ENCODE data around the gene KRTAP5-9. TPM values are rescaled to one million over a fixed set of nuclear protein-coding genes. Genes with fewer than 3 reads are reported as not detected.
"Not testable (repeated sequence)": the region's sequence is repeated elsewhere in the genome, so short reads cannot be mapped to it uniquely, and the experiment has no call there.

Gene KRTAP5-9
- total RNA-seq, 1 donor = not detected

- Histone ChIP-seq H3K4me3 (ENCODE audit: low read length) (no peak overlapping the region), H3K27me3 (ENCODE audit: insufficient read depth, low read length) (no peaks in the 10 kb centered on the region)
Observed at GRCh38 chr11:71581826-71582225, 33.6 kb downstream of the KRTAP5-9 start.

DNA sequence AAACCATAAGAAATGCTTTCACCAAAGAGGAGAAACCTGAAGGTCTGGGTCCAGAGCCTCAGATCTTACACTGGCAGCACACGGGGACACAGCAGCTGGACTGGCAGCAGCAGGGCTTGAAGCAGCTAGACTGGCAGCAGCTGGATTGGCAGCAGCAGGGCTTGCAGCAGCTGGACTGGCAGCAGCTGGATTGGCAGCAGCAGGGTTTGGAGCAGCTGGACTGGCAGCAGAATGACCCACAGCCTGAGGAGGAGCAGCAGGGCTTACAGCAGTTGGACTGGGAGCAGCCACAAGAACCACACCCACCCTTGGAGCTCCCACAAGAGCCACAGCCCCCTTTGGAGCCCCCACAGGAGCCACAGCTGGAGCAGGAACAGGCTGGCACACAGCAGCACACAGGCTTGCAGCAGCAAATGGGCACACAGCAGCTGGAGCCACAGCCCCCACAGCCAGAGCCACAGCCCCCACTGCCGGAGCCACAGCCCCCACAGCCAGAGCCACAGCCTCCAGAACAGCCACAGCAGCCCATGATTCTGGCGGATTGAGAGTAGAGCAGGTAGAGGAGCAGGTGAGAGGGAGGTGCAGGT lies 34.2 kb downstream of the KRTAP5-9 start, which contains the start of gene KRTAP5-11:
Gene KRTAP5-11, minus strand, starts transcription at position 567 of the 587 bp plus-strand sequence. Its CDS starts 38 bp downstream, at position 529.
- no peaks in the 10 kb centered on the region for H3K4me1 ChIP-seq (ENCODE audit: insufficient read depth, low read length)
- H3K9me3 ChIP-seq (ENCODE audit: low read depth, low read length) = no peaks in the 10 kb centered on the region
- H3K4me3 ChIP-seq (ENCODE audit: low read length) = no peak within 1 kb of the TSS
- H3K27me3 ChIP-seq (ENCODE audit: insufficient read depth, low read length) = no peaks in the 10 kb centered on the region

More at GRCh38 chr11:71581826-71582225, 33.6 kb downstream of the KRTAP5-9 start:
- Histone ChIP-seq H3K9me3 (ENCODE audit: low read depth, low read length) (no peaks in the 10 kb centered on the region), H3K4me1 (ENCODE audit: insufficient read depth, low read length) (no peaks in the 10 kb centered on the region)

DNA sequence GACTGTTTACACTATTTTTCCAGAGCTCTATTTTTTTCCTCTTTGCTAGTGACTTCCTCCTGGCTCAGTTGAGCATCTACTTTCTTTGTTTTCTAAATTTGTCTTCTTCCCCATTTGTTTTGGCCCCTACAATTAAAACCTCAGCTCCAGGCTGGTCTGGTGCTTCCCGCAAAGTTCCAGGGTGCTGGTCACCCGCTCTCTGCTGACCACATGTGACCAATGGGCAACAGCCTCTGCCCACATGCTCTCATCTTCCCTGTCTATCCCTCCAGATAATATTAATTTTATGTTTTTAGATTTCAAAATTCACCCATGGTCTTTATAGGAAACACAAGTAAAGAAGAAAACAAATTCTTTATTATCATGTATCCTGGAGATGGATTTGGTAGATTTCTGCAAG lies 34.7 kb downstream of the KRTAP5-9 start:
- H3K9me3 ChIP-seq (ENCODE audit: low read depth, low read length); H3K27me3 ChIP-seq (ENCODE audit: insufficient read depth, low read length); H3K4me1 ChIP-seq (ENCODE audit: insufficient read depth, low read length); H3K4me3 ChIP-seq (ENCODE audit: low read length): not testable (repeated sequence)

GRCh38 chr11:71585673-71586072 lies 37.5 kb downstream of the KRTAP5-9 start:
- not testable (repeated sequence) for H3K4me3 ChIP-seq (ENCODE audit: low read length); H3K4me1 ChIP-seq (ENCODE audit: insufficient read depth, low read length); H3K27me3 ChIP-seq (ENCODE audit: insufficient read depth, low read length); H3K9me3 ChIP-seq (ENCODE audit: low read depth, low read length)

- H3K27me3 ChIP-seq (ENCODE audit: insufficient read depth, low read length); H3K9me3 ChIP-seq (ENCODE audit: low read depth, low read length); H3K4me3 ChIP-seq (ENCODE audit: low read length); H3K4me1 ChIP-seq (ENCODE audit: insufficient read depth, low read length): not testable (repeated sequence)
Observed at GRCh38 chr11:71588314-71588713, 40.1 kb downstream of the KRTAP5-9 start.

DNA sequence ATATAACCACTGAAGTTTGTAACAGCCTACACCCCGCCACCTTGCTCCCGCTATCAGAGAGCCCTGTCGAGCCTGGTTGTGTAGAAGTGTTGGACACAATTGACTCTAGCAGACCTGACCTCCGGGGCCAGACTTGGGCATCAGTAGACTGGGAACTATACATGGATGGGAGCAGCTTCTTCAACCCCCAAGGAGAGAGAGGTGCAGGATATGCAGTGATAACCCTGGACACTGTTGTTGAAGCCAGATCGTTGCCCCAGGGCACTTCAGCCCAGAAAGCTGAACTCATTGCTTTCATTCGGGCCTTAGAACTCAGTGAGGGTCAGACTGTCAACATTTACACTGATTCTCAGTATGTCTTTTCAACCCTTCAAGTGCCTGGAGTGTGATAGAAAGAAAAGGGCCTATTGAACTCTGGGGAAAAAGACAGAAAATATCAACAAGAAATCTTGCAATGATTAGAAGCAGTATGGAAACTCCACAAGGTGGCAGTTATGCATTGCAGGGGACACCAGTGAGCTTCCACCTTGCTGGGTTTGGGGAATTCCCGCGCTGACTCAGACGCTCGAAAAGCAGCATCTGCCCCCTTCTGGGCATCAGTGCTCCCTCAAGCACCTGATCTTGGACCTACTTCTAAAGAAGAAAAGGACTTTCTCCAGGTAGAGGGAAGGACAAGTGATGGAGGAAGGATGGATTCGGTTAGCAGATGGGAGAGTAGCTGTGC lies 40.8 kb downstream of the KRTAP5-9 start:
- not testable (repeated sequence) for H3K4me3 ChIP-seq (ENCODE audit: low read length); H3K9me3 ChIP-seq (ENCODE audit: low read depth, low read length); H3K4me1 ChIP-seq (ENCODE audit: insufficient read depth, low read length); H3K27me3 ChIP-seq (ENCODE audit: insufficient read depth, low read length)

- H3K27me3 ChIP-seq (ENCODE audit: insufficient read depth, low read length); H3K9me3 ChIP-seq (ENCODE audit: low read depth, low read length); H3K4me1 ChIP-seq (ENCODE audit: insufficient read depth, low read length); H3K4me3 ChIP-seq (ENCODE audit: low read length): not testable (repeated sequence)
Observed at GRCh38 chr11:71589546-71589920, 41.3 kb downstream of the KRTAP5-9 start.

Other genes with a start within 250 kb of the KRTAP5-9 start
- gene DHCR7, start 100.0 kb upstream of the KRTAP5-9 start, total RNA-seq = 5.4 TPM
- 79.4 TPM for gene NADSYN1, start 95.2 kb upstream of the KRTAP5-9 start, total RNA-seq
- 0.10 TPM for gene KRTAP5-7, start 21.2 kb upstream of the KRTAP5-9 start, total RNA-seq
- not detected for gene KRTAP5-8, start 10.4 kb upstream of the KRTAP5-9 start, total RNA-seq
- gene KRTAP5-10, start 17.1 kb downstream of the KRTAP5-9 start, total RNA-seq = not detected
- not detected for gene KRTAP5-11, start 34.5 kb downstream of the KRTAP5-9 start, total RNA-seq